Measurements from ENCODE around the gene OVCA2.

DNA sequence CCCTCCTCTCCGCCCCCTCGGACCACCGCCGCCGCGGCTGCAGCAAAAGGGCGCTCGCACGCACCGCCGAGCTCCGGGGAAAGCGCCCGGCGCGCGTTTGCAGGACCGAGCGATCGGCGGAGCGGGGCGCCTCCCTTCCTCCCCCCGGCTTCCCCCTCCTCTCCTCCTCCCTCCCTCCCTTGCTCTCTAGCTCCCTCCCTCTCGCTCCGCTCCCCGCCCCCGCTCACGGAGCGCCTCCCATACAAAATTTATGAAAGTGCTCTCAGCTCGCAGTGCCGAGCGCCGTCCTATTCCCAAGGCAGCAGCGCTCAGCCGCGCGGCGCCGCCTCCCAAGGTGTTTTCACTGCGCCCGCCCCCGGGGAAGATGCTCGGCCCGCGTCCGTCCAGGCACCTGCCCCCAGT is 16.6 kb upstream of the OVCA2 start, which contains the start of gene RTN4RL1:
- TF ChIP-seq, protein P1, sequence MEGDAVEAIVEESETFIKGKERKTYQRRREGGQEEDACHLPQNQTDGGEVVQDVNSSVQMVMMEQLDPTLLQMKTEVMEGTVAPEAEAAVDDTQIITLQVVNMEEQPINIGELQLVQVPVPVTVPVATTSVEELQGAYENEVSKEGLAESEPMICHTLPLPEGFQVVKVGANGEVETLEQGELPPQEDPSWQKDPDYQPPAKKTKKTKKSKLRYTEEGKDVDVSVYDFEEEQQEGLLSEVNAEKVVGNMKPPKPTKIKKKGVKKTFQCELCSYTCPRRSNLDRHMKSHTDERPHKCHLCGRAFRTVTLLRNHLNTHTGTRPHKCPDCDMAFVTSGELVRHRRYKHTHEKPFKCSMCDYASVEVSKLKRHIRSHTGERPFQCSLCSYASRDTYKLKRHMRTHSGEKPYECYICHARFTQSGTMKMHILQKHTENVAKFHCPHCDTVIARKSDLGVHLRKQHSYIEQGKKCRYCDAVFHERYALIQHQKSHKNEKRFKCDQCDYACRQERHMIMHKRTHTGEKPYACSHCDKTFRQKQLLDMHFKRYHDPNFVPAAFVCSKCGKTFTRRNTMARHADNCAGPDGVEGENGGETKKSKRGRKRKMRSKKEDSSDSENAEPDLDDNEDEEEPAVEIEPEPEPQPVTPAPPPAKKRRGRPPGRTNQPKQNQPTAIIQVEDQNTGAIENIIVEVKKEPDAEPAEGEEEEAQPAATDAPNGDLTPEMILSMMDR (IDR thresholded peaks at IDR 0.05): no peak
- TF ChIP-seq POLR2A (IDR thresholded peaks at IDR 0.05): no peak
